HG03469 (cell line): Measurements from ENCODE around the gene OR6B1.
"Not testable (repeated sequence)": the region's sequence is repeated elsewhere in the genome, so short reads cannot be mapped to it uniquely, and the experiment has no call there.

ENCODE experiments used
- ATAC-seq: cut with Tn5 transposase; IDR thresholded peaks from one replicate; pipeline ENCODE4 v1.9.1; 2021; ENCODE audit warnings: mild to moderate bottlenecking, moderate library complexity, moderate number of reproducible peaks; ENCODE audit not compliant: unreplicated experiment

The OR6B1 gene

DNA sequence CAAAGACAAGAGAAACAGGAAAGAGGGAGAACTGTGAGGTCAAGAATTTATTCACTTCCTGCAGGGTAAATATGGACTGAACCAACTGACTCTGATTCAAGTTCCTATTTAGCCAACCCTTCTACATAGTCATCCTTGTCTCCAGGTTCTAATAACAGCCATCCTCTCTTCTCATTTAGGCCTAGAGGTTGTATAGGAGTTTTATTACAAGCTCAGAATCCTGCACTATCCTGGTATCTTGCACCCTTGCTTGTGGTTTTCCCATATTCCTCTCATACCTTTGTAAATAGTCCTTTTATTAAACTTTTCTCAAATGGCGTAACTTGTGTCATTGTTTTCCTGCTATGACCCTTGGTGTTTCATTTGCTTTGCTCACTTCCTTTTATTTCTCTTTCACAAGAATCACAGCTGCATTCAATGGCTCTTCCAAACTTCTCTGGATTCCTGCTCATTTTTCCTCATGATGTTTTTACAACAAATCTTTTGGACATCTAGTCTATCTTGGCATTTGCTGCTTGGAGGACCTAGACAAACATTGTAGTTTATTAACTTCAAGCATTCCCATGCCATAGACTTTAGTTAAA, 36.3 kb downstream of the OR6B1 start:
- ATAC-seq, result no peak

DNA sequence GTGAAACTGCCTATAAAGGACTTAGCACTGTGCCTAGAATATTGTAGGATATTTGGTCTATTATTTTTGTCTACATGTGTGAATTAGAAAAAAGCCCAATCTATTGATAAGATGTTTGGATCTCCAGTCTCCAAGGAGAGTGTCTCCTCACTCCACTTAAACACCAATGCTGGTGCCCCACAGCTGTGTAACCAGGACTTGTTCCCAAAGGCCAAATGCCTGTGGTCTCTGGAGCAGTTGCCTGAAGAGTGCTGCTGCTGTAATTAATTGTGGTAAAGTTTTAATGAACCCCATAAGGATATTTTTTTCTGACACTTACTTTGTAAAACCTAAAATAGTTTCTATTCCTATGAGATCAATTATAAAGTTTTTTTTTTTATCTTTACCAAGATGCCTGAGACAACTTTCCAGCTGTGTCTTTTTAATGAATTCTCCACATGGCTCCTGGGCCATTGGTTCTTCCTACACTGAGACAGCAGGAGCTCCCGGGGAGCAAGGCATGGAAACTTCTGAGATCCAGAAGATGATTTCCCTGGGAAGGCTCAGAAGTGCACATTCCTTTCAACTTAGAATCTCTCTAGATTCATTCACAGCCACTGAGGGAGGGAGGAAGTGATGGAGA, 37.4 kb downstream of the OR6B1 start:
- no peak for ATAC-seq

DNA sequence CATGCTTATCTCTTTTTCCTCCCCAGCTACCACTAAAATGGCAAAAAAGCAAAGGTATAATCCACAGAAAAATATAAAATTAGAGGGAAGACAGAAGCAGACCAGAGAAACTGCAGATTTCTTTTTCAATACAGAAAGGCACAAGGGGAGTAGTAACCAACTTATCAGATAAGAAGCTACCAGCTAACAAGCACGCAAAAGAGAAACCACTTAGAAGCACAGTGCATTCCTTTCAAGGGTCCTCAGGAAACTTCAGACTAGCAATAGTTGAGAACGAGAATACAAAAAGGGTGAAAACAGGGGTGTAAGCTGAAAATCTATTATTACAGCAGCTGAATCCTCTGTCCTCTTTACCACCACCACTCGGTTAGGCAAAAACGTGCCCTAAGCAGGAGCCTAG, 38.8 kb downstream of the OR6B1 start:
- ATAC-seq, result no peak

DNA sequence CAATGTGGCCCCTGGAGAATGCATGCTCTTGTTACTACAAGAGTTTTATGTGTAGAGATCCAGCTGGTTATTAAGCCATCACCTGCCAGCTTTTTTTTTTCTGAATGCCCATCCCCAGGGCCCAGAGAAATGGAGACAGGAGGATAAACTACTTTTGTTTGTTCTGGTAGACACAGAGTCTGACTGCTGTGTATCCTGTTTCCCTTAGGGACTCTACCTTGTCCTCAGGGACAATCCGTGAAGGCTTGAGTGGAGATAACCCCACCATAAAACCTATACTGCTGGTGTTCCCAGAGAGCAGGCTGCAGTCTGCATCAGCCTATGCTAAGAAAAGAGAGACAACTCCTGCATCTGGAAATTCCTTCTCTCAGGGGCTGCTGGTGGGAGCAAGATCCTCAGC, 48.5 kb downstream of the OR6B1 start, which contains the start of gene OR2A5:
TSS of gene OR2A5 (plus strand) at position 301 of the 400 bp plus-strand sequence. CDS start 1,454 bp downstream, outside the sequence.
- ATAC-seq, result no peak

DNA sequence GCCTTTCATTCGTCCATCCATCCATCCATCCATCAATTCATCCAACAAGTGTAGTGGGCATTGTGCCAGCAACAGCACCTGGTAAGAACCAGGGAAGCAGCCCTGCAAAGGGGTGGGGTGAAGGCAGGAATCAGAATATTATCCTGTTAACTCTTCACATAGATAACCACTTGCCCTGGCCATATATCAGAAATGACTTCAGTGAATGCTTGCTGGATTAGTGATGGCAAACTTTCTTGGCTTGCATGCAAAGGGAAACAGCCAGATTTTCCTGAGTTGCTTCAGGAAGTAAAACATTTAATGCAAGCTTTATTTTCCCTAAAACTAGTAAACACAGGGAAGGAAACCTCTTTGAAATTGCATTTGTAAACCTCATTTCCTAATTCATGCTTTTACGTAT, 49.4 kb downstream of the OR6B1 start:
- no peak for ATAC-seq

DNA sequence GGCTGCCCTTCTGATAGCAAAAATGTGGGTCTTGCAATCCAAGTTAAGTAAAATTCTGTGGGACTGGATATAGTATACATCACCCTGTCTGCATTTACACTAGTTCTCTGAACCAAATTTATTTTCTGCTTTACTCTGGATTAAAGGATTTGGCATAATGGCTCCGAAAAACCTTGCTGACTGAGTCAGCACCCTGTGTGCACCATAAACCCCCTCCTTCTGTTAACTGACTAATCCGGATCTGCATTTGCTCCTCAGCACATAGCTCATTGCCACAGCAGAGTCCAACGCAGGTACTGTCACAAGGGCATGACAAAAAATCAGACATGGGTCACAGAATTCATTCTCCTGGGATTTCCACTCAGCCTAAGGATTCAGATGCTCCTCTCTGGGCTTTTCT, 50.0 kb downstream of the OR6B1 start:
- no peak for ATAC-seq

DNA sequence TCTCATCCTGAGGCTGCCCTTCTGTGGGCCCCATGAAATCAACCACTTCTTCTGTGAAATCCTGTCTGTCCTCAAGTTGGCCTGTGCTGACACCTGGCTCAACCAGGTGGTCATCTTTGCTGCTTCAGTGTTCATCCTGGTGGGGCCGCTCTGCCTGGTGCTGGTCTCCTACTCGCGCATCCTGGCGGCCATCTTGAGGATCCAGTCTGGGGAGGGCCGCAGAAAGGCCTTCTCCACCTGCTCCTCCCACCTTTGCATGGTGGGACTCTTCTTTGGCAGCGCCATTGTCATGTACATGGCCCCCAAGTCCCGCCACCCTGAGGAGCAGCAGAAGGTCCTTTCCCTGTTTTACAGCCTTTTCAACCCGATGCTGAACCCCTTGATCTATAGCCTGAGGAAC, 50.8 kb downstream of the OR6B1 start:
- ATAC-seq, result not testable (repeated sequence)

DNA sequence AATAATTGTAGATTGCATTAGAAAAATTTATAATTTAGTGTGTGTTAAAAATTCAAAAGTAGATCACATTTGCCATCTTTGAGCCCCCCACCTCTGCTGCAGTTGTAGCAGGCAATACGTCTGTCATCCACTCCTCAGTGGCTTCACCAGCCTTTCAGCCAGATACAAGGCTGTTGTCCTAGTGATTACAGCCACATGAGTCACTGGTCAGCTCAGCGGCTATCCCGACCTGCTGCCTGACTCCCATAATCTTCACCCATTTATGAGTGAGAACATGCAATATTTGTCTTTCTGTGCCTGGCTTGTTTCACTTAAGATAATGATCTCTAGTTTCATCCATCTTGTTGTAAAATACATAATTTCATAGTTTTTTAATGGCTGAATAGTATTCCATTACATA, 57.8 kb downstream of the OR6B1 start:
- no peak for ATAC-seq
